Thoracic aorta (tissue), 2 donors: ENCODE measurements around the gene PAF1. TPM values are rescaled to one million over a fixed set of nuclear protein-coding genes. Genes with fewer than 3 reads are reported as not detected.

Experiments used
- ATAC-seq: fragments of 150-250 bp; one replicate; pipeline ENCODE4 v1.8.0; 2017; ENCODE audit warnings: low read depth; ENCODE audit not compliant: insufficient number of reproducible peaks, low FRiP score
- DNase-seq: peaks from one replicate; pipeline ENCODE4 v3.0.0-alpha.2; 2020; ENCODE audit warnings: low spot score
- H3K27ac ChIP-seq, 2 donors: fragments of 200-600 bp; sonication (generic); 1 replicate in 1 of 2; 2 replicates in 1 of 2; pipeline ENCODE4 v1.5.1; 2016; ENCODE audit warnings: mild to moderate bottlenecking in 2 of 2, moderate library complexity in 2 of 2
- H3K27me3 ChIP-seq: fragments of 200-600 bp; sonication (generic); replicated peaks from 2 replicates; pipeline ENCODE4 v1.6.0; 2016; ENCODE audit warnings: mild to moderate bottlenecking; ENCODE audit not compliant: insufficient read depth
- H3K36me3 ChIP-seq: fragments of 200-600 bp; sonication (generic); one replicate; pipeline ENCODE4 v1.5.1; 2016
- H3K4me1 ChIP-seq, 2 donors: fragments of 200-600 bp; sonication (generic); 1 replicate in 1 of 2; 2 replicates in 1 of 2; pipeline versions ENCODE4 v1.5.1 to v1.6.0; 2016; ENCODE audit warnings: low read depth in 2 of 2, mild to moderate bottlenecking in 1 of 2; ENCODE audit not compliant: control insufficient read depth in 1 of 2
- H3K4me3 ChIP-seq: fragments of 200-600 bp; sonication (generic); 2 replicates; pipeline ENCODE4 v1.5.1; 2016; ENCODE audit warnings: mild to moderate bottlenecking
- H3K9me3 ChIP-seq: fragments of 200-600 bp; sonication (generic); 2 replicates; pipeline ENCODE4 v1.5.1; 2016
- CTCF ChIP-seq: fragments of 200-600 bp; sonication (generic); IDR thresholded peaks from one replicate; pipeline ENCODE4 v1.5.1; 2019; ENCODE audit warnings: antibody characterized with exemption
- total RNA-seq, 2 donors: library from RNA; depleted of rRNA; stranded (reverse); fragments of >200 nt; gene quantifications; one replicate each; pipeline versions ENCODE4 v1.1.0 to v1.2.3, GENCODE V29; 2016

Gene PAF1
- total RNA-seq, 2 donors from 2014 or later: 25.7 to 34.5 TPM

GRCh38 chr19:39389631-39390414, 1.1 kb downstream of the PAF1 start:
- no peaks in the 10 kb centered on the region for H3K27me3 ChIP-seq
- TF ChIP-seq CTCF: no peak
- no peak for DNase-seq
- H3K4me1 ChIP-seq: peaks cover 16 to 38% of the 10 kb centered on the region in 2 donors
- peak overlapping the region; percentile 96 to 99 for H3K27ac ChIP-seq
- H3K4me3 ChIP-seq: peak overlapping the region; percentile 87
- no peaks in the 10 kb centered on the region for H3K9me3 ChIP-seq
- H3K36me3 ChIP-seq: peaks cover 32% of the 10 kb centered on the region
- ATAC-seq: no peak

- no peak for TF ChIP-seq CTCF
- H3K4me1 ChIP-seq: peaks cover 16 to 38% of the 10 kb centered on the region in 2 donors
- no peak overlapping the region for H3K27ac ChIP-seq
- DNase-seq: no peak
- peaks cover 38% of the 10 kb centered on the region for H3K36me3 ChIP-seq
- ATAC-seq: no peak
- H3K4me3 ChIP-seq: no peak overlapping the region
- no peaks in the 10 kb centered on the region for H3K27me3 ChIP-seq
- no peaks in the 10 kb centered on the region for H3K9me3 ChIP-seq
These were observed 2.2 kb downstream of the PAF1 start for GRCh38 chr19:39388657-39389056.

- H3K4me1 ChIP-seq: peaks cover 7 to 26% of the 10 kb centered on the region in 2 donors
- DNase-seq (no peak), ATAC-seq (no peak)
- H3K36me3 ChIP-seq: peaks cover 51% of the 10 kb centered on the region
- no peaks in the 10 kb centered on the region for H3K9me3 ChIP-seq
- TF ChIP-seq CTCF: no peak
- H3K27ac ChIP-seq: no peak overlapping the region
- H3K4me3 ChIP-seq: no peak overlapping the region
- no peaks in the 10 kb centered on the region for H3K27me3 ChIP-seq
These were observed 4.3 kb downstream of the PAF1 start for GRCh38 chr19:39386557-39386956.

GRCh38 chr19:39385629-39386411, 5.1 kb downstream of the PAF1 start:
- Histone ChIP-seq H3K9me3 (no peaks in the 10 kb centered on the region), H3K4me1 (peaks cover 7 to 24% of the 10 kb centered on the region in 2 donors), H3K36me3 (peaks cover 59% of the 10 kb centered on the region), H3K4me3 (no peak overlapping the region), H3K27me3 (no peaks in the 10 kb centered on the region), H3K27ac (no peak overlapping the region)
- DNase-seq (no peak), ATAC-seq (no peak)
- TF ChIP-seq CTCF: no peak

- TF ChIP-seq CTCF: no peak
- ATAC-seq (no peak), DNase-seq (no peak)
- H3K4me1 ChIP-seq: peaks cover 5 to 19% of the 10 kb centered on the region in 2 donors
- no peaks in the 10 kb centered on the region for H3K9me3 ChIP-seq
- H3K4me3 ChIP-seq: no peak overlapping the region
- H3K36me3 ChIP-seq: peaks cover 67% of the 10 kb centered on the region
- H3K27ac ChIP-seq: no peak overlapping the region
- H3K27me3 ChIP-seq: no peaks in the 10 kb centered on the region
These were observed 5.9 kb downstream of the PAF1 start for GRCh38 chr19:39384839-39385568.
